Mesendoderm (in vitro differentiated cells): ENCODE results near the gene GABRR1.
"Not testable (repeated sequence)": the region's sequence is repeated elsewhere in the genome, so short reads cannot be mapped to it uniquely, and the experiment has no call there.

Experiments
- DNase-seq: peaks from one replicate; pipeline ENCODE4 v3.0.0; 2013
- H2AK5ac ChIP-seq: 2 replicates; pipeline ENCODE4 v1.6.1; 2013; ENCODE audit warnings: low read length, inconsistent platforms
- H2BK120ac ChIP-seq: 2 replicates; pipeline ENCODE4 v1.6.1; 2013; ENCODE audit warnings: low read depth, mild to moderate bottlenecking, low read length, moderate library complexity, mixed read lengths
- H2BK15ac ChIP-seq: replicated peaks from 2 replicates; pipeline ENCODE4 v1.6.1; 2013; ENCODE audit warnings: low read depth, mild to moderate bottlenecking, moderate library complexity
- H2BK5ac ChIP-seq: 2 replicates; pipeline ENCODE4 v1.6.1; 2013; ENCODE audit warnings: low read length, inconsistent platforms
- H3K18ac ChIP-seq: 2 replicates; pipeline ENCODE4 v1.6.1; 2013; ENCODE audit warnings: mild to moderate bottlenecking, low read length, mixed read lengths
- H3K23ac ChIP-seq: one replicate; pipeline ENCODE4 v1.6.1; 2013; ENCODE audit warnings: low read length
- H3K27ac ChIP-seq: 2 replicates; pipeline ENCODE4 v1.5.1; 2013; ENCODE audit warnings: low read depth, mild to moderate bottlenecking, inconsistent platforms, low read length, moderate library complexity
- H3K27me3 ChIP-seq: 2 replicates; pipeline ENCODE4 v1.6.1; 2013; ENCODE audit warnings: low read length, control low read depth, mild to moderate bottlenecking, inconsistent platforms; ENCODE audit not compliant: insufficient read depth, poor library complexity
- H3K36me3 ChIP-seq: 2 replicates; pipeline ENCODE4 v1.6.1; 2013; ENCODE audit warnings: low read length, inconsistent platforms; ENCODE audit not compliant: control insufficient read depth, insufficient read depth
- H3K4ac ChIP-seq: one replicate; pipeline ENCODE4 v1.6.1; 2013; ENCODE audit warnings: low read depth, mild to moderate bottlenecking, low read length, moderate library complexity
- H3K4me1 ChIP-seq: 2 replicates; pipeline ENCODE4 v1.6.1; 2013; ENCODE audit warnings: low read depth, low read length, inconsistent platforms; ENCODE audit not compliant: control insufficient read depth
- H3K4me2 ChIP-seq: 2 replicates; pipeline ENCODE4 v1.6.1; 2013; ENCODE audit warnings: low read length
- H3K4me3 ChIP-seq: 2 replicates; pipeline ENCODE4 v1.5.1; 2013; ENCODE audit warnings: mild to moderate bottlenecking, low read length
- H3K56ac ChIP-seq: one replicate; pipeline ENCODE4 v1.6.1; 2013; ENCODE audit warnings: low read length
- H3K79me1 ChIP-seq: 2 replicates; pipeline ENCODE4 v1.6.1; 2013; ENCODE audit warnings: low read length, inconsistent platforms
- H3K79me2 ChIP-seq: 2 replicates; pipeline ENCODE4 v1.6.1; 2013; ENCODE audit warnings: mild to moderate bottlenecking, low read length; ENCODE audit not compliant: control insufficient read depth, insufficient read depth
- H3K9ac ChIP-seq: 2 replicates; pipeline ENCODE4 v1.6.1; 2013; ENCODE audit warnings: low read length, inconsistent platforms
- H4K5ac ChIP-seq: one replicate; pipeline ENCODE4 v1.6.1; 2013; ENCODE audit warnings: low read length
- H4K8ac ChIP-seq: one replicate; pipeline ENCODE4 v1.6.1; 2013; ENCODE audit warnings: low read depth, mild to moderate bottlenecking, control low read depth, low read length, moderate library complexity
- WGBS: extraction: QIAGEN DNeasy Blood & Tissue Kit; methylation state at CpG from one replicate; pipeline ENCODE4 v1.1.7; 2013; ENCODE audit warnings: low lambda C conversion rate, missing lambda C conversion rate; ENCODE audit not compliant: insufficient coverage; ENCODE audit errors: extremely low coverage; 5-methylcytosine and 5-hydroxymethylcytosine counted together

GABRR1 gene

GRCh38 chr6:89233605-89234004, 16.4 kb upstream of the GABRR1 start:
- WGBS = no CpG with 5 or more reads among the region's 15 CpGs
- not testable (repeated sequence) for H3K79me2 ChIP-seq, H2BK15ac ChIP-seq, H2BK120ac ChIP-seq, H4K8ac ChIP-seq, H2AK5ac ChIP-seq, H3K4ac ChIP-seq, H3K9ac ChIP-seq, H2BK5ac ChIP-seq, H3K23ac ChIP-seq, DNase-seq, H3K79me1 ChIP-seq, H3K4me1 ChIP-seq, H4K5ac ChIP-seq, H3K18ac ChIP-seq, H3K56ac ChIP-seq, H3K36me3 ChIP-seq, H3K4me3 ChIP-seq, H3K4me2 ChIP-seq, H3K27me3 ChIP-seq, H3K27ac ChIP-seq

GRCh38 chr6:89222712-89223039, 5.5 kb upstream of the GABRR1 start:
- no peak overlapping the region for H2BK5ac ChIP-seq
- no peak overlapping the region for H3K4me2 ChIP-seq
- no peak overlapping the region for H2BK15ac ChIP-seq
- H3K27ac ChIP-seq = no peak overlapping the region
- no peak overlapping the region for H4K5ac ChIP-seq
- no peaks in the 10 kb centered on the region for H3K27me3 ChIP-seq
- no peak overlapping the region for H2AK5ac ChIP-seq
- no peaks in the 10 kb centered on the region for H3K79me2 ChIP-seq
- H3K4me1 ChIP-seq = no peaks in the 10 kb centered on the region
- H3K4me3 ChIP-seq = no peak overlapping the region
- no peak overlapping the region for H3K56ac ChIP-seq
- no peak overlapping the region for H3K18ac ChIP-seq
- H3K23ac ChIP-seq = no peak overlapping the region
- no peak overlapping the region for H2BK120ac ChIP-seq
- no peaks in the 10 kb centered on the region for H3K36me3 ChIP-seq
- no CpG with 5 or more reads among the region's 4 CpGs for WGBS
- H3K79me1 ChIP-seq = no peaks in the 10 kb centered on the region
- H3K9ac ChIP-seq = no peak overlapping the region
- H4K8ac ChIP-seq = no peak overlapping the region
- H3K4ac ChIP-seq = no peak overlapping the region
- no peak for DNase-seq

- no peak overlapping the region for H4K8ac ChIP-seq
- no peak overlapping the region for H2BK15ac ChIP-seq
- no peaks in the 10 kb centered on the region for H3K79me1 ChIP-seq
- DNase-seq = no peak
- no peak overlapping the region for H3K4ac ChIP-seq
- H3K56ac ChIP-seq = no peak overlapping the region
- H3K79me2 ChIP-seq = no peaks in the 10 kb centered on the region
- no peak overlapping the region for H3K4me2 ChIP-seq
- H3K23ac ChIP-seq = no peak overlapping the region
- H3K4me3 ChIP-seq = no peak overlapping the region
- H3K27me3 ChIP-seq = no peaks in the 10 kb centered on the region
- H3K18ac ChIP-seq = no peak overlapping the region
- WGBS = no CpG with 5 or more reads among the region's 7 CpGs
- no peak overlapping the region for H2BK120ac ChIP-seq
- H3K36me3 ChIP-seq = no peaks in the 10 kb centered on the region
- no peak overlapping the region for H3K27ac ChIP-seq
- H2AK5ac ChIP-seq = no peak overlapping the region
- no peak overlapping the region for H3K9ac ChIP-seq
- H3K4me1 ChIP-seq = no peaks in the 10 kb centered on the region
- H4K5ac ChIP-seq = no peak overlapping the region
- H2BK5ac ChIP-seq = no peak overlapping the region
Observed at GRCh38 chr6:89221971-89222711, 5.0 kb upstream of the GABRR1 start.

GRCh38 chr6:89221129-89221528, 4.0 kb upstream of the GABRR1 start:
- no peak overlapping the region for H4K8ac ChIP-seq
- H3K27me3 ChIP-seq = no peaks in the 10 kb centered on the region
- H2BK5ac ChIP-seq = no peak overlapping the region
- no peaks in the 10 kb centered on the region for H3K79me2 ChIP-seq
- no peak overlapping the region for H3K18ac ChIP-seq
- no peaks in the 10 kb centered on the region for H3K79me1 ChIP-seq
- H3K23ac ChIP-seq = no peak overlapping the region
- H3K4me3 ChIP-seq = no peak overlapping the region
- H2BK15ac ChIP-seq = no peak overlapping the region
- H3K4me1 ChIP-seq = no peaks in the 10 kb centered on the region
- no CpG with 5 or more reads among the region's 3 CpGs for WGBS
- no peak overlapping the region for H2AK5ac ChIP-seq
- H3K56ac ChIP-seq = no peak overlapping the region
- H2BK120ac ChIP-seq = no peak overlapping the region
- H3K9ac ChIP-seq = no peak overlapping the region
- no peak overlapping the region for H4K5ac ChIP-seq
- no peaks in the 10 kb centered on the region for H3K36me3 ChIP-seq
- H3K4ac ChIP-seq = no peak overlapping the region
- no peak for DNase-seq
- H3K4me2 ChIP-seq = no peak overlapping the region
- H3K27ac ChIP-seq = no peak overlapping the region

GRCh38 chr6:89216411-89216810, 747 bp downstream of the GABRR1 start:
- WGBS = no CpG with 5 or more reads among the region's 4 CpGs

DNA sequence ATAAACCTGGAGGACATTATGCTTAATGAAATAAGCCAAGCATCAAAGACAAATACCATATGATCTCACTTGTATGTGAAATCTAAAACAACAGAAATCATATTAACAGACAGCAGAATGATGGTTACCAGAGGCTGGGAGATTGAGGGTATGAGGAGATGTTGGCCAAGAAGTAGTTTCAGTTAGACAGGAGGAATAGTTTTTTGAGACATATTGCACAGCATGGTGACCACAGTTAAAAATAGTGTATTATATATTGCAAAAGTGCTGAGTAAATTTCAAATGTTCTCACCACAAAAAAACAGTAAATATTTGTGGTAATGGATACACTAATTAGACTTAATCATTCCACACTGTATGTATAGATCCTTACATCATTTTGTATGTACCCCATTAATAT, 1.8 kb downstream of the GABRR1 start:
- Histone ChIP-seq H3K4ac (no peak overlapping the region), H2AK5ac (no peak overlapping the region), H2BK120ac (no peak overlapping the region), H3K79me1 (no peaks in the 10 kb centered on the region), H3K4me3 (no peak overlapping the region), H2BK15ac (no peak overlapping the region), H3K36me3 (no peaks in the 10 kb centered on the region), H3K27ac (no peak overlapping the region), H3K56ac (no peak overlapping the region), H4K5ac (no peak overlapping the region), H2BK5ac (no peak overlapping the region), H3K4me1 (no peaks in the 10 kb centered on the region), H3K79me2 (no peaks in the 10 kb centered on the region), H3K9ac (no peak overlapping the region), H3K27me3 (no peaks in the 10 kb centered on the region), H4K8ac (no peak overlapping the region), H3K23ac (no peak overlapping the region), H3K18ac (no peak overlapping the region), H3K4me2 (no peak overlapping the region)
- no peak for DNase-seq

More at GRCh38 chr6:89216411-89216810, 747 bp downstream of the GABRR1 start:
- no peak overlapping the region for H3K27ac ChIP-seq
- H4K5ac ChIP-seq = no peak overlapping the region
- no peak overlapping the region for H3K23ac ChIP-seq
- no peak for DNase-seq
- H3K9ac ChIP-seq = no peak overlapping the region
- H3K4ac ChIP-seq = no peak overlapping the region
- H3K79me1 ChIP-seq = no peaks in the 10 kb centered on the region
- H3K36me3 ChIP-seq = no peaks in the 10 kb centered on the region
- no peaks in the 10 kb centered on the region for H3K79me2 ChIP-seq
- H3K27me3 ChIP-seq = no peaks in the 10 kb centered on the region
- H3K56ac ChIP-seq = no peak overlapping the region
- H2BK120ac ChIP-seq = no peak overlapping the region
- H2BK15ac ChIP-seq = no peak overlapping the region
- H3K4me1 ChIP-seq = no peaks in the 10 kb centered on the region
- H3K18ac ChIP-seq = no peak overlapping the region
- no peak overlapping the region for H2BK5ac ChIP-seq
- no peak overlapping the region for H4K8ac ChIP-seq
- H2AK5ac ChIP-seq = no peak overlapping the region
- no peak overlapping the region for H3K4me3 ChIP-seq
- no peak overlapping the region for H3K4me2 ChIP-seq
